SKM-1 (cell line): ENCODE results near the gene SYTL3.
"Not testable (repeated sequence)": the region's sequence is repeated elsewhere in the genome, so short reads cannot be mapped to it uniquely, and the experiment has no call there.

Experiments used
- DNase-seq: peaks from one replicate; lab custom pipeline; 2025; ENCODE audit not compliant: unreplicated experiment; lab: John Stamatoyannopoulos, UW

Gene SYTL3, protein sequence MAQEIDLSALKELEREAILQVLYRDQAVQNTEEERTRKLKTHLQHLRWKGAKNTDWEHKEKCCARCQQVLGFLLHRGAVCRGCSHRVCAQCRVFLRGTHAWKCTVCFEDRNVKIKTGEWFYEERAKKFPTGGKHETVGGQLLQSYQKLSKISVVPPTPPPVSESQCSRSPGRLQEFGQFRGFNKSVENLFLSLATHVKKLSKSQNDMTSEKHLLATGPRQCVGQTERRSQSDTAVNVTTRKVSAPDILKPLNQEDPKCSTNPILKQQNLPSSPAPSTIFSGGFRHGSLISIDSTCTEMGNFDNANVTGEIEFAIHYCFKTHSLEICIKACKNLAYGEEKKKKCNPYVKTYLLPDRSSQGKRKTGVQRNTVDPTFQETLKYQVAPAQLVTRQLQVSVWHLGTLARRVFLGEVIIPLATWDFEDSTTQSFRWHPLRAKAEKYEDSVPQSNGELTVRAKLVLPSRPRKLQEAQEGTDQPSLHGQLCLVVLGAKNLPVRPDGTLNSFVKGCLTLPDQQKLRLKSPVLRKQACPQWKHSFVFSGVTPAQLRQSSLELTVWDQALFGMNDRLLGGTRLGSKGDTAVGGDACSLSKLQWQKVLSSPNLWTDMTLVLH

DNA sequence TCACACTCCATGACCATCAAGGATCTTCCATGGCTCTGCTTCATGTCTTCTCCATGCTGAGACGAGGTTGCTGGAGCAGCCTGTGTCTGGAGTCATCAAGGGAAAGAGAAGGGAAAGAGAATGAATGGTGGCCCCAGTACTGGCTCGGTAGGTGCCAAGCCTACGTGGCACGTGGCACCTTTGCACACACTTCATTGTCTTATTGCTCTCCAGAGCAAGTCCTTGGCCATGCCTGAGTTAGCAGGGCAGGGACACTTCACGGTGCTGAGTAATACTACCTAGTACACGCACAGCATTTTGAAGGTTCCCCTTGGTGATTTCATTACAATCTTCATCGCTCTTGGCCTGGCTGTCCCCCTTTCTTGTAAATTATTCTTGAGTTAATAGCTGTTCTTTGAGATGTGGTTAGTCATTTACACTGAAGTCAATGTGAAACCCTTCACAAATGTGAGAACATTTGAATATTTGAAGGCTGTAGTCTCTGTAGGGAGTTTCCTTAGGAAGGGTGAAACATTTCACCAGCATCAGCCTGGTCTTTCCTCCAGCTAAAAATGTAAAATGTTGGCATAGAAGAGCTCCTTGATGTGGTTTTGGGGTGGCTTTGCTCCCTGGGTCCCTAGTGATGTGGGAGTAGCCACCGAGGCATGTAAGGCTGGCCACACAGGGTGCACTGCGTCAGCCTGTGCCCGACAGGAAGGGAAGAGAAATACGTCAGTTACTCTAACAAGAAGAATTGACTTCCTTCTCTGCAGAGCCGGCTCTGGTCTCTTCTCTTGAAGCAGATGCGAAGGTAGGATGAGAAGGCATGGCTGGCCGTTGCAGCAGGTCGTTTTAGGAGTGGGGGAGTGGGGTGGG is at the start of gene SYTL3:
SYTL3 (plus strand) TSS at position 766 of the 855 bp plus-strand sequence. CDS start 13,215 bp downstream, outside the sequence.
- DNase-seq = peak; percentile 65

DNA sequence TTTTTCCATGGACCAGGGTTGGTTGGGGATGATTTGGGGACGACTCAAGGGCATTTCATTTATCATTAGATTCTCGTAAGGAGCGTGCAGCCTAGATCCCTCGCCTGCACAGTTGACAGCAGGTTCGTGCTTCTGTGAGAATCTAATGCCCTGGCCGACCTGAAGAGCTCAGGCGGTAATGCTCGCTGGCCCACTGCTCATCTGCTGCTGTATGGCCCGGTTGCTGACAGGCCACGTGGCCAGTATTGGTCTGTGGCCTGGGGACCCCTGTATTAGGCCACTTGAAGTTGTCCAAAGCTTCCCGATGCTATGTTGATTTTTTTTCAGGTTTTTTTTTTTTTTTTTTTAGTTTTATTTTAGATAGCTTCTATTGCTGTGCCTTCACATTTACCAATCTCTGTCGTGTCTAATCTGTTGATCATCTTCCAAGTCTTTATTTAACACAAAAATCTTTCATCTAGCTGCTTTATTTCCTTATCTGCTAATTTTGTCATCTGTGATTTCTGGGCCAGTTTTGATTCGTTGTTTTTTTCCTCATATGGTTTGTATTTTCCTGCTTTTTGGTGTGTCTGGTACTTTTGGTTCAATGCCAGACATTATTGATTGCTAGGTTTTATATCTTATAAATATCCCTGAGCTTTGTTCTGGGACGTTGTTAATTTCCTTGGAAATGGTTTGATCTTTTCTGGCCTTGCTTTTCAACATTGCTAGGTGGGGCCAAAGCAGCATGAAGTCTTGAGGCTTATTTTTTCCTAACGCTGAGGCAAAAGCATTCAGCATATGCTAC is 46.4 kb upstream of the SYTL3 start:
- no peak for DNase-seq

DNA sequence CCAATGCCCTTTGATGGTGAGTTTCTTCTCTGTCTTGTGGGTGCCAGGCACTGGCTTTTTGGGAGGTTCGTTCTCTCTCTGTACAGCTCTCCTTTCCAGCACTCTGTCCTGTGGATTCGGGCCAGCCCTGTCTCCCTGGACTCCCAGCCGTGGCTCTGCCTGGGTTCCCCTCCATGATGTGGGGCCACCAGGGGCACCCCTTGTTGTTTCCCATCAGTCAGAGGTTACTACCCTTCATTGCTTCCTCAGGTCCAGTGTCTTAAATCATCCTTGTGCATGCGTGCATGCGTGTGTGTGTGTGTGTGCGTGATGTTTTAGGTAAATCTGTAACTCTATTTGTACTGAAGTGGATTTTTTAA is 45.8 kb upstream of the SYTL3 start:
- DNase-seq = no peak

DNA sequence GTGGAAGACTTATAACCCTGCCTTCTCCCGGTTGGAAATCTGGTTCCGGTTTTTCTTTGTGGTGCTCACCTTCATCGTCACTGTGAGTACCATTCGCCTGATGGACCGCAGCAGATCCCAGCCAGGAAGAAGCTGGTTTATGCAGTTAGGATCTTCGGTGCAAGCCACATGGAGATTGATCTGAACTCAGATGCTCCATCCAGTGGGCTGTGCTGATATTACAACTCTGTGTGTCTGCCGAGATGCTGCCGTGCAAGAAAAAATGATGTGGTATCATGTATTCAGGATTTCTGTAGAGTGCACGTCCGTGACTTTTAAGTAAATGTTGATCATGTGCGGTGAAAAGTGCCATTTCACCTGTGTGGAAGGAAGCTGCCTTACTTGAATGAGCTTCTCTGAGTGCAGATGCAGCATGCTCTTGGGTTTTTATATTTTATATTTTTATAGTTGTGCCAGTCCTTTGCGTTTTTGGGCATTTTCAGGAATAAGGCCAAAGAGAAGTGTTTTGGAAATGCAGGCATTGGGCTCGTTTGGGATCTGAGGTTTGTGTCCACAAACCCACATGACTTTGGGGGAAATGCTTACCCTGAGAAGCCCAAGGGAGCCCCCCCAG is 44.5 kb upstream of the SYTL3 start:
- peak; percentile 15 for DNase-seq

DNA sequence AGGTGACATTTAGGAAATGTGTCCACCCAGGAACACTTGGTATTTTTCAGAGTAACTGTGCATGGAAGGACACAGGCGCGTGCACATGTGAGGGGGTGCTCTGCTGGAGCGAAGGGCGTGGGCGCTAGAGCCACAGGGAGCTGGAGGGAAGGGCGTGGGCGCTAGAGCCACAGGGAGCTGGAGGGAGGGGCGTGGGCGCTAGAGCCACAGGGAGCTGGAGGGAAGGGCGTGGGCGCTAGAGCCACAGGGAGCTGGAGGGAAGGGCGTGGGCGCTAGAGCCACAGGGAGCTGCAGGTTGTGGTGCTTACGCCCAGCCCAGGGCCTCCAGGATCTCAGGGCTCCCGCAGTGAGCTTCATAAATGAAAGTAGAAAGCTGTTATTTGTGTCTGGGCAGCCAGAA is 43.8 kb upstream of the SYTL3 start:
- not testable (repeated sequence) for DNase-seq

DNA sequence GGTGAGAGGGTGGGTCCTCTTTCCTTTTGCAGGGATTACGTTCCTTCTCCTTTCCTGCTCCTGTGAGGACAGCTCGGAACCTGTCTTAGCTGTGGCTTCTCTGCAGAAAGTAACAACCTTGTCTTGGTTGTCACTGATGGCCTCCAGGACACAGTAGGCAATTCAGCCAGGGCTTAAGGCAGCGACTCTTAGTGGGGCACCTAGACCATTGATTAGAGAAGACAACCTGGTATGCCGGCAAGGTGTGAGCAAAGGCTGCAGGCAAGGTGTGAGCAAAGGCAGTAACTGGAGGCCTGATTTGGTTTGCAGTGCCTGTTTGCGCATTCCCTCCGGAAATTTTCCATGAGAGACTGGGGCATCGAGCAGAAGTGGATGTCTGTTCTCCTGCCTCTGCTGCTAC is 42.9 kb upstream of the SYTL3 start:
- no peak for DNase-seq

DNA sequence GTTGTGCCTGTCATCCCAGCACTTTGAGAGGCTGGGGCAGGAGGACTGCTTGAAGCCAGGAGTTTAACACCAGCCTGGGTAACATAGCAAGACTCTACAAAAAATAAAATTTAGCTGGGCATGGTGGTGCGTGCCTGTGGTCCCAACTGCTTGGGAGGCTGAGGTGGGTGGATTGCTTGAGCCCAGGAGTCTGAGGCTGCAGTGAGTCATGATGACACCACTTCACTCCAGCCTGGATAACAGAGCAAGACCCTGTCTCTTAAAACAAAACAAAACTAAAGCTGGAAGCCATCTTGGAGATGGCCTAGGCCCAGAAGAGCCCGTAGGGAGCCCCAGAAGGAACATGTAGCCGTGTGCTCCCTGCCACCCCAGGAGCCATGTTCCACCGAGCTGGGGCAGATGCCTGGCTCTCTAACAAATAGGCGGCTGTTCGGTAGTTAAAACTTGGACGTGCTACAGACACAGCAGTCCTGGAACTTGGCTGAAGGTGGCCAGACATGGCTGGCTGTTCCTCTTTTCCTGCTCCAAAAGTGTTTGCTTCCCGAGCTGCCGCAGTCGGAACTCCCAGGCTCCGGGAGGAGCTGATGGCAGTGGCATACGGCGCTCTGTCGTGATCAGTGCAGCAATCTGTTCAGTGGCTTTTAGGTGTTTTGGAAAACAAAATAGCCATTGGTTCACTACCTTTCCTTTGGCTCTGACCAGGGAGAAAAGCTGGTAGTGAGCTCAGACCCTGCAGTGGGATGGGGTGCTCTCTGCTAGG is 42.3 kb upstream of the SYTL3 start:
- no peak for DNase-seq

DNA sequence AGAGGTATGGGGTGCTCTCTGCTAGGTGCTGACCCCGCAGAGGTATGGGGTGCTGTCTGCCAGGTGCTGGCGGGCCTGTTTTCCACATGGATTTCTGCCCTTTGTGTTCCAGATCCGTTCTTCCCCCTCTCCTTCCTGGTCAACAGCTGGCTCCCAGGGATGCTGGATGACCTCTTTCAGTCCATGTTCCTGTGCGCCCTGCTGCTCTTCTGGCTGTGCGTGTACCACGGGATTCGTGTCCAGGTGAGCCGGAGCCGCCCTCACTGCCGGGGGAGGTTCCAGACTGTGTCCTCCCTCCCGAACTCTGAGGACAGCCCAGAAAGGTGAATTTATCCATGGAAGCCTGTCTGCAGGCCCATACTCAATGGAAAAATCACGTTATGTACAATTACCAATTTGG is 41.6 kb upstream of the SYTL3 start:
- no peak for DNase-seq

DNA sequence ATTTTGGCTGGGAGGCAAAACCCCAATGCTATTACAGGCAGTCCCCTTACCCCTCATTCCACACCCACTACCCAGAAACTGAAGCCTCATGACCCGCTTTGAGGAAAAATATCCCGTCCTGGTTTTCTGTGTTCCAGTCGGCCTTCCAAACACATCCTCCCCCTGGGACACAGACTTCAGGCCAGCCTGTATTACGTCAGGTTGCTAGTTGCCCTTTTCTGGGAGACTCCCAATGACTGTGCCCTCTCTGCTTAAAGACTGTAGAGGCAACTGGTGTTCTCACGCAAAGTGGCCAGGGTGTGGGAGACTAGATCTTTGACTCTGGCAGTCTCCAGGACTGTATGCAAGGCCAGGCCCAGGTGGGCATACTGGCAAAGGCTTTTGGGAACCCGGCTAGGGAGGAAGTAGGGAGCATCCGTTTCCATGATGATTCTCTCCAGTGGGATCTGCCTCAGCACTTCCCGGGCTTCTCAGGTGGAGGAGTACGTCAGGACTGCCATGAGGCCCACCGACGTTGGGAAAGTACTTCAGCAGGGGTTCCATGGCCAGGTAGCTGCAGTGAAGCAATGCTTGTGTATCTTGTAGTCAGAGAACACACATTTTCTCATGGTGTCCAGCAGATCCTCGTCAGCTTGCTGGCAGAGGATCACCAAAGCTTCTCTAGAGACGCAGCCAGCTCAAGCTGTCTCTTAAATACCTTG is 40.2 kb upstream of the SYTL3 start:
- DNase-seq = no peak

DNA sequence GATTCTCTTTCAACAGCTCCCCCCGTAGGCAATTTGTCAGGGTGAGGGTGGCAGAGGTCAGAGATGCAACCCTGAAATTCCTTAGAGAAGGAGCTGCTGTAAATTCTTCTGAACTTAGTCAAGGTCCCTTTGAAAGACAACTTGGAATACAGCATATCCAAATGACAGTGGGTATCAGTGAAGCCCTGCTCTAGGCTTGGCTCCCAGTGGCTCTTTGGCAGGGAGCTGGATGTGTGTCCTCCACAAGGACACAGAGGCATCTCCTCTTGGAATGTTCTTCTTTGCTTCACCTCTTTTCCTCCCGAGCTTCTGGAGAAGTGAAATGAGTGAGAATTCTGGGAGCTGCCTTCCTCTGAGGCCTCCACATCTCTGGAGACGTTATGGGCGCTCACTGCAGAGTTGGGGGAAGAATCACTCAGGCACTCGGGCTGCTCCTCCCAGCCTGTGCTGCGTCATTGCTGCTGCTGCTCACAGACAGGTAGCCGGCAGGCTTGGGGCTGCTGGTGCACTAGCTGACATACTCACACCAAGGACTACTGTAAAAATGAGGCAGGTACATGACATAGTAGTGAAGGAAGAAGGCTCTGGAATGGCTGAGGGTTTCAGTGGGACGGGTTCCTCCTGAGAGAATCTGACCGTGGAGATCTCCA is 39.4 kb upstream of the SYTL3 start:
- no peak for DNase-seq

DNA sequence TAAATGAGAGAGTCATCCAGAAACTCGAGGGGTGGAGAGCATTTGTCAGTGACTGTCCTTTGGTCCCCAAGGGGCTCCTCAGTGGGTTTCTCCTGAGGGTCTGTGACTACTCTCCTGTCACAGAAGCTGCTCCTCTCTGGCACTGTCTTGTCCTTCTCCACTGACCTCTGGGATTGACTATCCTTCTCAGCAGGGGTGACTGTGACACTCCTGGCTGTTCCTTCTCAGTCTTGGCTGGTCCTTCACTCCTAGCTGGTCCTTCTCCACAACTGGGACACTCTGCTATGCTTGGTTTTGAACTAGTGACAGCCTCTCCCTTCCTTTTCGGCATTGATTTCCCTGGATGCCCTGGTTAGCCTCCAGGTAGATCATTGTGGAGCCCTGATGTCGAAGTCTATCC is 38.8 kb upstream of the SYTL3 start:
- DNase-seq = no peak

DNA sequence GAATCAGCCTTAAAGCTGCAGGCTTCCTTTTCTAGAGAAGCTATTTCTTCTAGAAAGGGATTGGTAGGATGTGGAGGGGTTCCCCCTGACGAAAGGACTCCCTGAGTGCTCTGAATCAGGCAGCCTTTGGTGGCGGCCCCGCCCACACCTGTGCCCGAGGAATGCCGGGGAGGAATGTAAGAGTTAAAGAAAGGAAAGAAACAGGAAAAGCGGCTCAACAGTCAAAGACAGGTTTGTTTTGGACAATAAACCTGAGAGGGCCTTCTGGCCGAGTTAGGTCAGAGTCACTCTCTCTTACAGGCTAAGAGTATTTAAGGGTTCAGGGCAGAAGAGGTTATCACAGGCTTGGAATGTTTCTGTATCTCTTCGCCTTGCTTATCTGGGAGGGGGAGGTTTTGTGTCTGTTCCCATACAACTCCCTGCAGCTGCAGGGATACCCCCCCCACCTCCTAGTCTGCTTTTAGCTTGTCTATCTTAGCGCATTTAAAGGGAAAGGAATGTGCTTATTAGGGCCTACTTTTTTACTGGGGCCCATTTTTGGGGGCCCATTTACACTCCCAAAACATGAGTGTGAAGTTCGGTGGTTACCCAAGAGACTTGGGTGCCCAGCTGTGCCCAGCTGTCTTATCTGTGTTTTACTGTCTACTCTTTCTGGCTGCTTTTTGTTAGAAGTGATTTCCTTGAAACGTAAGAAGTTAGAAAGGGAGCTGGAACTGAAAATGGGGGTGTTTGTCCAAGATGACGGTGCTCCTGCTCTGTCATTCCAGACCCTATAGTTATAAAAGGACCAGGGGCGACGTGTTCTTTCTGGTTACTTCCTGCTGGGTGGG is 38.1 kb upstream of the SYTL3 start:
- no peak for DNase-seq

DNA sequence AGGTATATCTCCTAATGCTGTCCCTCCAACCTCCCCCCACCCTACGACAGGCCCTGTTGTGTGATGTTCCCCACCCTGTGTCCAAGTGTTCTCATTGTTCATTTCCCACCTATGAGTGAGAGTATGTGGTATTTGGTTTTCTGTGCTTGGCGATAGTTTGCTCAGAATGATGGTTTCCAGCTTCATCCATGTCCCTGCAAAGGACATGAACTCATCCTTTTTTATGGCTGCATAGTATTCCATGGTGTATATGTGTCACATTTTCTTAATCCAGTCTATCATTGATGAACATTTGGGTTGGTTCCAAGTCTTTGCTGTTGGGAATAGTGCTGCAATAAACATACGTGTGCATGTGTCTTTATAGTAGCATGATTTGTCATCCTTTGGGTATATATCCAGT is 35.2 kb upstream of the SYTL3 start:
- DNase-seq = not testable (repeated sequence)

DNA sequence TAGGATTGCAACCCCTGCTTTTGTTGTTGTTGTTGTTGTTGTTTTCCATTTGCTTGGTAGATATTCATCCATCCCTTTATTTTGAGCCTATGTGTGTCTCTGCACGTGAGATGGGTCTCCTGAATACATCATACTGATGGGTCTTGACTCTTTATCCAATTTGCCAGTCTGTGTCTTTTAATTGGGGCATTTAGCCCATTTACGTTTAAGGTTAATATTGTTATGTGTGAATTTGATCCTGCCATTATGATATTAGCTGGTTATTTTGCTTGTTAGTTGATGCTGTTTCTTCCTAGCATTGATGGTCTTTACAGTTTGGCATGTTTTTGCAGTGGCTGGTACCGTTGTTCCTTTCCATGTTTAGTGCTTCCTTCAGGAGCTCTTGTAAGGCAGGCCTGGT is 31.6 kb upstream of the SYTL3 start:
- not testable (repeated sequence) for DNase-seq

DNA sequence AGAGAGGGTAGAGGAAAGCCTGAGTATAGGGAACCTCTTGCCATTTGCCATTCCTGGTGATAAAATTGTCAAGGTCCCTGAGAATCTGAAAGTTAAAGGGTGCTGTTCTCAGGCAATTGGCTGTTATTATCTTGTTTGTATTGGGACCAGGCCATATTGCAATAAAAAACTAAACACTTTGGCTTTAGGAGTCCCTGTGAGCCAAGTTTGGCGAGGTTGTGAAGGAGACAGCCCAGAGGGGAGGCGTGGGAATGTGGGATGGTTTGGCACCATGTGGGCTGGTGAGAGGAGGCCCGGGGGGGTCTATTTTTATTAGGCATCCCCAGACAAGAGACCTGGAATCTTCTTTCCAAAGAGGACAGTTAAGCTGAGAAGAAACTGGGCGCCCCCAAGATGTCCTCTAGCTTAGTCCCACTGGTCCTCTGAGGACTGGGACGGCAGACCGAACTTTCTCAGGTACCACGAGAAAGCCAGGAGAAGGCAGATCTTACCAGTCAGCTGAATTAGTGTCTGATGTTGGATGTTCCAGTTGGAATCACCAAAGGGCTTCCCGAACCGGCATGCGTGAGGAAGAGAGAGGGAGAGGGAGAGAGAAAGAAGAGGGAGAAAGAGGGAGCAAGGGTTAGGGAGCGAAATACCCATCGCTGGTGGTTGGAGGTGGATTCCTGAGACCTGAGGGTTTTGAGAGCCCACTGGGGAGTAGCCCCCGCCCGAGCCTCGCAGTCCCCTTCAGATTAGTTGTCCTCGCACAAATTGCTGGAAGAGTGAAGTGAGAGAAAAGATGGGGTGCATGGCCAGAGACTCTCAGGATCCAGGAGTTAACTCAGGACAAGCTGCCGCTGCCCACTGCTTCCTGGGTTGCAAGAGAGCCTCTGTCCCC is 29.7 kb upstream of the SYTL3 start:
- DNase-seq = no peak

DNA sequence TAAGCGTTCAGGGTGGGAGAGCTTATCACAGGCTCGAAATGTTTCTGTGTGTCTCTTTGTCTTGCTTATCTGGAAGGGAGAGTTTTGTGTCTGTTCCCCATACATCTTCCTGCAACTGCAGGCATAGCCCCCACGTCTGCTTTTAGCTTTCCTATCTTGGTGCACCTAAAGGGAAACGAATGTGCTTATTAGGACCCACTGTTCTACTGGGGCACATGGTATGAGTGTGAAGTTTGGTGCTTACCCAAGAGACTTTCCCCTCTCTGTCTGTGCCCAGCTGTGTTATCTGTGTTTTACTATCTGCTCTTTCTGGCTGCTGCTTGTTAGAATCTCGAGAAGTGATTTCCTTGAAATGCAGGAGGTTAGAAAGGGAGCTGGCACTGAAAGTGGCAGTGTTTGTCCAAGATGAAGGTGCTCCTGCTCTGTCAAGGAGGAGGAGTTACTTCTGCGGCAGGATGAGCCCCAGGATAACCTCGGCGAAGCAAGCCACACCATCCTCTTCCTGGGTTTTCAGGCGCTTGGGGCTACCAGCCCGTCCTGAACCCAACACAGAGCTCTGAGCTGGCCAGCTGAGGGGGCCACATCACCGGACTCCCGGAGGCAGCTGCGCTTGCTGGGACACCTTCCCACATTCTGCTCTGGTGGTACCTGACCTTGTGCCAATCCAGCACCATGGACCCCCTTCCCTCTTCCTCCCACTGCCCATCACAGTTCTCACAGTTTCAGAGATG is 28.7 kb upstream of the SYTL3 start:
- no peak for DNase-seq
